ENCODE results near the gene NTSR1.

The NTSR1 gene

DNA sequence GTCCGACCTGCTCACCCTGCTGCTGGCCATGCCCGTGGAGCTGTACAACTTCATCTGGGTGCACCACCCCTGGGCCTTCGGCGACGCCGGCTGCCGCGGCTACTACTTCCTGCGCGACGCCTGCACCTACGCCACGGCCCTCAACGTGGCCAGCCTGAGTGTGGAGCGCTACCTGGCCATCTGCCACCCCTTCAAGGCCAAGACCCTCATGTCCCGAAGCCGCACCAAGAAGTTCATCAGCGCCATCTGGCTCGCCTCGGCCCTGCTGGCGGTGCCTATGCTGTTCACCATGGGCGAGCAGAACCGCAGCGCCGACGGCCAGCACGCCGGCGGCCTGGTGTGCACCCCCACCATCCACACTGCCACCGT lies 885 bp downstream of the NTSR1 start:
- no peak for DNase-seq (ENCODE audit: low read depth)

DNA sequence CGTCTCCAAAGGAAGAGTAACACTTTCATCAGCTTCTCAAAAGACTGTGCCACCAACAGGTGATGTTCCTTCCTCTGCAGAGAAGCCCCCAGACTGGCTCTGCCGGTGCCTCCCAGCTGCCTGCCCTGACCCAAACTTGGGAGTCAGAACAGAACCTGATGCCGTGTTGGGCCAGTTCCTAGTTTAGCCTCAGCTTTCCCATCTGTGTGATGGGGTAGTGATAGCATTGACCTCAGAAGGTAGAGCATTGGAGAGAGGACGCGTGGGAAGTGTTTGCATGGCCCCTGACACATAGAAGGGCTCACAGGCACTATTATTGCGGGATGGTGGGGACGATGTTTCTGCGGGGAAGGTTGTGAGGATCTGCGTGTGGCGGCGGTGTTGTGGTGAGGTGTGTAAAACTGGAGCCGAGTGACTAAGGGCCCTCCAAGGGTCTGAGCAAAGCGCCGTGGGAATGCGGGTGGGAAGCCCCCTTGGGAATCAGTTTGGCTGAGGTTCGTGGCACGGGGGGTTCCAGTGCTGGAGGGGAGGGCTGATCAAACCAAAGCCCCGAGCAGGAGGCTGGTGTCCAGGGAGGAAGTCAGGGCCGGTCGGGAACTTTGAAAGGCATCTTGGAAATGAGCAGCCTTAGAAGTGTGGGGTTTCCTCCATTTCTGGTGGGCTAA lies 1.7 kb downstream of the NTSR1 start:
- DNase-seq (ENCODE audit: low read depth): no peak

DNA sequence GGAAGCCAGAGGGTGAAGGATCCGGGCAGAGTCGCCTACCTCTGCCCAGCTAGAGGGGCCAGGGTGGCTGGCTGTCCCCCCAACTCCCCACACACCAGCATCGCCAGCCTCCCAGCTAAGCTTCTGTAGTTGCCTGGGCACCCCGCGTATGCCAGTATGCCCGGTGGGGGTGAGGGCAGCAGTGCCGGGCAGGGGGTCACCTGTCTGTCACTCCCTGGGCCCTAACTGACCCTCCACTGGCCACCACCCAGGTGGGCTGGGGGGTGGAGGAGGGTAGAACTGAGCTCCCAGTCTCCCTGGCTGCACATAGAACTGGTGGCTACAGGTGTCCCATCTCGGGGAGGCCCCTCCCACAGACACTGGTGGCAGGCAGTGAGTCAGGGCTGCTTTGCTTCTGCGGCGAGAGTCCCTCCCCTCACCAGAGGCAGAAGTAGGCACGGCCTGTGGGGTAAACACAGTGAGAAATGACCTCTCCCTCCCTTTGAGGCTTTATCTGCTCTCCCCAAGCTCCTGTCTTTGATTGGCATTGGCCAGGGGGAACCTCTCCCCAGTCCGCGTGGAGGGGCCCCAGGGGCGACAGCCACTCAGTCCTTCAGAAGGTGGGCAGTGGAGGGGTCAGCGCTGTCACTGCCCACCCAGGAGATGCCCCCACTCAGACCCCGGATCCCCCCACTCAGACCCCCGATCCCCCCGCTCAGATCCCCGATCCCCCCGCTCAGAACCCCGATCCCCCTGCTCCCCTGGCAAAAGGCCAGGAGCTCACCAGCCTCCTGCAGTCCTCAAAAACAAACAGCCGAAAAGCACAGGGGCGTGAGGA lies 2.5 kb downstream of the NTSR1 start:
- peak; percentile 23 for DNase-seq (ENCODE audit: low read depth)

DNA sequence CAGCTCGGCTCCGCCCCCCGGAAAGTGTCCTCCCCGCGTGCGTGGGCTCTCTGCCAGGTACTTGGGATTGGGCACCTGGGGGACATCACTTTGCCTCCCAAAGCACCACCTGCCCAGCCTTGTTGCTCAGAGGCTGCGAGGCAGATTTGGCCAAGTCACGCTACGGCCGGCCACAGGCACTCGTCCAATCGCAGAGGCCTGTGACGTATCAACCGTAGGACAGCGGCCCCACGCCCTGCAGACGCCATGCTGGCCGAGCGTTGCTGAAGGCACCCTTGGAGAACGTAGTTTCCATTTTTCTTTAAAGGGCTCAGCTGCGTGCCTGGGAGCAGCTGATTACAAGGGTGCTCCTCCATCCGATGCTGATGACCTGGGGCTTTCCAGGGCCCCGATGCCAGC lies 3.1 kb downstream of the NTSR1 start:
- DNase-seq (ENCODE audit: low read depth): no peak

DNA sequence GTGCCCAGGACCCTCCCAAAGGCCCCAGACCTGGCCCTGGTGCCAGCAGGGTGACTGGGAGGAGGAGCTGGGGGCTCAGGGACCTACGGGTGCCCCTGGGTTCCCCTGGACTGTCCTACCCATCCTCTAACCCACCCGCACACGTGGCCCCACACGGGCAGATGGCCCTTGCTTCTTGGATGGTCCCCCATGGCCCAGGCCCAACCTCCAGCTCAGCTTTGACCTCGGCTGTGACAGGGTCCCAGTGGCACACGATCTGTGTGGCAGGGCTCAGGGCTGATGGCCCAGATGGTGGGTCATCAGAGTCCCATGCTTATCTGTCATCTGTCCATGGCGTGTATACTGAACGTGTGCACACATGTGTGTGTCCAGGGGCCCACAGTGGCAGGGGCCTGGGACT lies 4.0 kb downstream of the NTSR1 start:
- no peak for DNase-seq (ENCODE audit: low read depth)

DNA sequence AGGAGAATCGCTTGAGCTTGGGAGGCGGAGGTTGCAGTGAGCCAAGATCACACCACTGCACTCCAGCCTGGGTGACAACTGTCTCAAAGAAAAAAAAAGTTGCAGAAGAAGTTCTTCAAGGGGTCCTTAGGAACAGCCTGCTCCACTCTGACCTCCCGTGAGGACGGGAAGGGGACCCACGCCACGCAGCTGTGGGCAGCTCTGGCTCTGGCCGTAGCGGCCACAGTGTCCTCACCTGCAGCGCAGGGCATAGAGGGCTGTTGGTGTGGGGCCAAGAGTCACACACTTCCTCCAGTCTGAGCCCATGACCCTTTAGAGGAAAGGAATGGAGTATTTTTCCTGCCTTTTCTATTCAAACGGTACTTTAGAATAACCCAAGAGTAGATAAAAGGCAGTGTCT lies 5.4 kb downstream of the NTSR1 start:
- DNase-seq (ENCODE audit: low read depth): no peak

DNA sequence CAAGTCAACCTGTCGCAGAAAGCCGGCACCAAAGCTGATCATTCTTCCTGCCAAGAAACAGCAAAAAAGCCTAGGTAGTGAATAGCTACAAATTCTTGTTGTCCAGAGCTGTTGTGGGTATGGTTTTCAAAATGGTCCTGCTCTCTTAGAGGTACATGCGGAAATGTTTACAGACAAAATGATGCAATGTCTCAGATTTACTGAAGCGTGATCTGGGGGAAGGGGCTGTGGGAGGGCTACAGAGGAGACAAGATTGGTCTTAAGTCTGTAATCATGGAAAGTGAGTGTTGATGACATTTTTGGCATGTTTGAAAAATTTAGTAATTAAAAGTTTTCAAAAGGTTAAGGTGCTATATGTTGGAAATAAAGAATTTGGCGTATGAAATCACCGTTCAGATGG lies 6.2 kb downstream of the NTSR1 start:
- DNase-seq (ENCODE audit: low read depth): no peak

DNA sequence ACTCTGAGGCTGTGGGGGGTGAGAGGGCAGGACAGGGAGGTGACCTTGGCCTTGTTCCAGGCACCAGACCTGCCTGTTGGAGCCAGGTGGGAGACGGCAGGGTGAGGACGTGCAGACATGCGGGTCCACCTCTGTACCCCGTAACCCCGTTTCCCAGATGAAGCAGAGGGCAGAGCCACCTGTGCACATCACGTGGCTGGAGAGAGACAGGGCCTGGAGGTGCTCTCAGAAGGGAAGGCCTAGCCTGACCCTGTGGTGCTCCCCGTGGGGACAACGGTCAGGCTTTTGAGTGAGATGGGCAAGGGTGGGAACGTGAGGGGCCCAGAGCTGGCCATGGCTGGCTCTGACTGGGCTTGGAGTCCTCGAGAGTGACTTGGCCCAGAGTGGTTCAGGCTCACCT lies 6.6 kb downstream of the NTSR1 start:
- no peak for DNase-seq (ENCODE audit: low read depth)

DNA sequence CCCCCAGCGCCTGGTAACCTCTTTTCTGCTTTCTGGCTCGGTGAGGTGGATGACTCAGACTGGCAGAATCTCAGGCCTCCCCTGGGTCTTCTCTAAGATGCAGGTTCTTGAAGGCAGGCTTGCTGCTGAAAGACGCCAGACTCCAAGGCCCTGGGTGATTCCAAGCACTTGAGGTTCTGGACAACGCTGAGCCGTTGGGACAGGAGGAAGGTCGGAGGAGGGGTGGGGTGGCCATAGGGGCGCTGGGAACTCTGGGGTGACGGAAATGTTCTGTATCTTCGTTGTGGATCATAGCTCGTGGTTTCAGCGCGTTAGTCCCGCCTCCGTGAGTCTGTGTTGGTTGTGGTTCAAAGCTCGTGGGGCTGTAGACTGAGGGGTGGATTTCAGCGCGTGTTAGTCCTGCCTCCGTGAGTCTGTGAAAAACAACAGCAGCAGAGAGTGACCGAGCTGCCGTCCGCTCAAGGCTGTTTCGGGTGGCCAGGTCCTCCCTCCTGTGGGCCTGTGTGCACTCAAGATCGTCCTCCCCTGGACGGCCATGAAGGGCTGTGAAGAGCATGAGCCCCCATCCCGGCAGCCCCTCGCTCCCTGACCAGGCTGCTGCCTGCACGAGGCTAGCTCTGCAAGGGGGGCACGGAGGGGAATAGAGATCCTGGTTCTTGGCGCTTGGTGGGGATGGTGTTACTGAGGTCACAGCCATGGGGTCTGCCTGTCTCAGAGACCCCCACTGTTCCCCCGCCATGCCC lies 7.7 kb downstream of the NTSR1 start:
- no peak for DNase-seq (ENCODE audit: low read depth)

DNA sequence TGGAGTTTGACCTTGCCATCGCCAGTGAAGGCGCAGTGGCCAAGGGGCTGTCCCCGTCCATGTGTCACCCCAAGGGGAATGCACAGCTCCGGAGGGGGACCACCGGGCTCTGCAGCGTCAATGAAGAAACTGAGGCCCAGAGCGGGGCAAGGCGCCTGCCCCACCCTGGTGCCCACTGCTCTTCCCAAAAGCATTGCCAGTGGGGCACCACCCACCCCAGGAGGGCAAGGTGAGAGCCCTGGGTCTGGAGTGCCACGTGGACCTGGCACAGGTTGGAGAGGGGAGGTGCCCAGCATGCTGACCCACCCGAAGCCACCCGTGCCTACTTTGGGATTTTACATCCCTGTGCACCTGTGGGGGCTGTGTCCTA lies 8.3 kb downstream of the NTSR1 start:
- no peak for DNase-seq (ENCODE audit: low read depth)

DNA sequence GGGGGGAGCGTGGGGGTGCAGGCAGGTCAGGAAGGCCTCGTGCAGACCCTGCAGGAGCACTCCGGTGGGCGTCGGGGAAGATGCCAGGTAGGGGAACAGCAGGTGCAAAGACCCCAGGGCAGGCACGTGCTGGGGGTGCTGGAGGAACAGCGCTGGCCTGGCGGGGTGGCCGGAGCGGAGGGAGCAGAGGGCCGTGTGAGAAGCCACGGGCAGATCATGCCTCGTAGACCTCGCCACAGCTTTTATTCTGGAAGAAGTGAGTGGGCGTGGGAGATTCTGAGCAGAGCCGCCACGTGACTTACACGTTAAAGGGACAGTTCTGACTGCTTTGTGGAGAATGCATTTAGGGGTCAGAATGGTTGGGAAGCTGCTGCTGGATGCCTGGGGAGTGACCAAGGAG lies 9.3 kb downstream of the NTSR1 start:
- no peak for DNase-seq (ENCODE audit: low read depth)

DNA sequence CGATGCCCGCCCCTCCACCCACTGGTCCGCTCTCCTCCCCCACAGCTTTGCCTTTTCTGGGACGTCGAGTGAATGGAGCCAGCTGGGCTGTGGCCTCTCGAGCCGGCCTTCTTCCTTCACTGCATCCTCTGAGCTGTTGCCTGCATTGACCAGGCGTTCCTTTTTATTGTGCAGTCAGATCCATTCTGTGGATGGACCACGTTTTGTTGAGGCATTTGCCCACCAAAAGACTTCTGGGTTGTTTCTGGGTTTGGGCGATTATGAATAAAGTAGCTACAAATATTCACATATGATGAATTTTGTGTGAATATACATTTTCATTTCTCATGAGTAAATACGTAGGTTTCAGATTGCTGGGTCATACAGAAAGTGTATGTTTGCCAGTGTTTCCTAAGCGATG lies 9.9 kb downstream of the NTSR1 start:
- DNase-seq (ENCODE audit: low read depth): no peak

DNA sequence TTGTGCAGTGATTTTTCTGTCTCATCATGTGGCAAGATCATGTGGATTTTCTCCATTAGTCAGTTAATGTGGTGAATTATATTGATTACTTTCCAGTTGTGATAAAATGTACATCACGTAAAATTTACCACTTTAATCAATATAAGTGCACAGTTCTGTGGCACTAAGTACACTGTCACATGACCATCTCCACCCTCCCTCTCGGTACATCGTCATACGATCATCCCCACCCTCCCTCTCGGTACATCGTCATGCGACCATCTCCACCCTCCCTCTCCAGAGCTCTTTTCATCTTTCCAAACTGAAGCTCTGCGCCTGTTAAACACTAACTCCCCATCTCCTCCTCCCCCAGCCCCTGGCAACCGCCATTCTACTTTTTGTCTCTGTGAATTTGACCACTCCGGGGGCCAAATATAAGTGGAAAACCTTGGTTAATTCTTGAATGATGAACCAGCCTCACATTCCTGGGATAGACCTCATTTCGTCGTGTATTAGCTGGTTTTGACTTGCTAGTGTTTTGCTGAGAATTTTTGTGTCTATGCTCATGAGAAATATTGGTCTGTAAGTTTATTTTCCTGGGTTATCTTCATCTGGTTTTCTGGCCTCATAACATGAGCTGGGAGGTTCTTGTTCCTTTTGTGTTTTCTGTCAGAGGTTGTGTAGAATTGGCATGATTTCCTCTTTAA lies 10.8 kb downstream of the NTSR1 start:
- no peak for DNase-seq (ENCODE audit: low read depth)

DNA sequence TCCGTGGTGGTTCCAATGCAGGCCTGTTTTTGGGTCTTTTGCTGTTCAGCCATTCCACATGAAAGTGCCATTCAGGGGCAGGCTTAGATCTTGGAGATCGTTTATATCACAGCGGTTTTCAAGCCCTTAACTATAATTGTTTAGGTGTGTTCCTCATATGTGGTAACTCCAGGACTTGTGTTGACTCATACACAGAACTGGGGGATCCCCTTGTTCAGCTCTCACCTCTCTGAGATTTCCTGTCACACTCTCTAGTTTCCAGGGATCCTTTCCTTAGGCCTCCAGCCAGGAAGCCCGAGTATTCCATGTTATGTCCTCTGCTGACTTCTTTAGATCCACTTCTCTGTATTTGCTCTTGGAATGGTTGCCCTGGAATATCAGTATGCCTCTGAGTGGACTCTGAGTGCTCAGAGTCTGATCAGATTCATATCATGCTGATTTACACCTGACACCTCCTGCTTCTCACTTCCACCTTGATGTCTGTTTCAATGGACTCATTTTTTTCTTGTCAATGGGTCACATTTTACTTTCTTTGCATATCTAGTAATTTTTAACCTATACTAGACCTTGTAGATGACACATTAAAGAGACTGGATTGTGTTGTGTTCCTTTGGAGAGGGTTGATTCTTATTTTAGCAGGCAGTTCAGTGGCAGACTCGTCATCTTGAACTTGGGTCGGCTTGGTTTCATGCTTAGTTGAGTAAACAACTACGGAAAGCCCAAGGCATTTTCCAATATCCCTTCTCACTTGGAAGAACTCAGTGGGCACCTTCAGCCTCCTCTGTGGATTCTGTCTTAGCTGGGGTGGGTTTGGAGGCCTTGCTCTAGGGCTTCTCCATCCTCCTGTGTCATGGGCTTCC lies 13.1 kb downstream of the NTSR1 start:
- DNase-seq (ENCODE audit: low read depth): no peak

DNA sequence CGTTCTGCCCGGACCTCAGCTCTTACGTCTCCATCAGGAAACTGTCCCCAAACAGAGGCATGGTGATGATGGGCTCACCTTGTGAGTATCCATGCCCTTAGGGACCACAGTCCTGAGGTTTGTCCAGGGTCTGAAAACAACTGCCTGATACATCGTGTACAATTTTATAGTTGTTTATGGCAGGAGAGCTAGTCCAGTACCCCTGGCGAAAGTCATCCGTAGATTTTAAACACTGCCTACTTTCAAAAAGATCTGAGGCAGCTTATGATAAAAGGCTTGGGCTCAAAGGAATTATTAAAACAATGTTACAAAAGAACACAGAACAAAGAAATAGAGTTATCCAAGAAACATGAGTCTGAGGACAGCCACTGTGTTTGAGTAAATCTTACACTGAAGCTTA lies 14.0 kb downstream of the NTSR1 start:
- DNase-seq (ENCODE audit: low read depth): no peak

DNA sequence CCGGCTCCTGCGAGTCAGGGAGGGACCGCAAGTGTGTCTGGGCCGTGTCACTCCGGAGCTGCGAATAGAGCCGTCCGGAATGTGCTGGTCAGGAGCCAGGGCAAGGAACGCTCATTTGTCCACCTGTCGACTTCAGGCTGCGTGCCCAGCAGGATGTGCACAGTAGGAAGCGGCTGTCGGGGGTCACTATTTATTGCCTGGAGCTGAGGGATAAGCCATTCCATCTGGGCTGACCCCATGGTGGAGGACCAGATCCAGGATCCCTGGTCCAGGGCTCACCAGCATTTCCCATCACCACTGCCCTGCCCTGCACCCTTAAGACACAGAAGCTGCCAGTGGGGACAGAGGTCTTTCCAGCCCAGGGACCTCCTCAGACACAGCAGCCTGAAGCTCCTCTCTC lies 14.7 kb downstream of the NTSR1 start:
- DNase-seq (ENCODE audit: low read depth): no peak

DNA sequence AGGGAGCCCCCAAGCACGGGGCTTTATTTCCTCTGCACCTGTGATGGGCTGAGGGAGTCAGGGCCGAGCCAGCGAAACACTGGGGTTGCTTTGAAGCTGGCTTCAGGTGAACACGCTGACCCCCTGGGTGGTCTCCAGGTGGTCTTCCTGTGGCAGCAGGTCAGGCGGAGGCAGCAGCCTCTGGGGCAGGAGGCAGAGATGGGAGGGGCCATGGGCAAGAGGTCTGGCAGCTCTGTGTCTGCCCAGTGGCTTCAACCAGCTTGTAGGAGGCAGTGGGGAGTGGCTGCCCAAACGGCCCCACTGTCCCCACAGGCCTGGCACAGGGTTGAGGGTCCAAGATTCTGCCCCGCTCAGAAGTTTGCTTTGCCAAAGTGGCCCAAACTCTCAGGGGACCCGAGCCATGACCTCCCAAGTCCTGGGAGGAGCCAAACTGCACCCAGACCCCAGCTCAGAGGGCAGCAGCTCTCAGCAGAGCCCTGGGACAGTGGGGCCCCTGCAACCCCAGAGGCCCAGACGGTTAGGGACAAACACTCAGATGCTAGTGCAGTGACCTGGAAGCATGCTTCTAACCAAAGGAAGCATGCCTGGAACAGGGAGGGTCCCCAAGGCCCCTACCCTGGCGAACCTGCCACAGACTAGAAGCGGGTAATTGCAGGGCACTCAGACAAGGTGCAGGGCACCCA lies 15.3 kb downstream of the NTSR1 start:
- no peak for DNase-seq (ENCODE audit: low read depth)

DNA sequence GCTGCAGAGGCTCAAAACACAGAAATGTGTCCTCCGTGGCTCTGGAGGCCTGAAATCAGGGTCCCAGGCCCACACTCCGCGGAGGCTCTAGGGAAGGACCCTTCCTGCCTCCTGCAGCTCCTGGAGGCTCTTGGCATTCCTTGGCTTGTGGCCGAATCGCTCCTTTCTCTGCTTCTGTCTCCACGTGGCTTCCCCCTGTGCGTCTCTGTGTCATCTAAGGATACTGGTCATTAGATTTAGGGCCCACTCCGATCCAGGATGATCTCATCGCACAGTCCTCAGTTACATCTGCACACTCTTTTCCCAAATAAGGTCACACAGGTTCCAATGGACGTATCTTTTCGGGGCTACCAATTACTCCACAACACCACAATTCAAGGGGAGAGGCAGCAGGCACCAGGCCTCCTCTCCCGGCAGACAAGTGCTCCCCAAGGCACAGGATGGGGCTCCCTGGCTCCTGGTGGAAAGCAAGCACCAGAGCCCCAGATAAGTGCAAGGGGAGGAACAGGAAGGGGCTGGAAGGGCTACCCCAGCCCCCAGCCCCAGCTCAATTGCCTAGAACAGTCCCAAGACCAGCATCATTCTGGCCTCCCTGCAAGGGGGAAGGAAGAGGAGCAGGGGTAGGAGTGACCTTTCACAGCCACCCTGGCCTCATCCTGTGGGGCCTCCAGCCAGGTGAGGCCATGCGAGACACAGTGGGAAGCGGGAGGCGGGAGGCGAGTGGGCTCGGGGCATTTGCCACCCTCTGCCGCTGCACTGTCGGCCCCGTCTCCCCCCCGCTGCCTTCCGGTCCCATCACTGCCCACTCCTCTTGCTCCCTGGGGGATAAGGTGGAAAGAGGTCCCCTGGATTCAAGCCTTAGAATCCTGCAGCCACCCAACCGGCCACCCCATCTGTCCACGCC lies 16.3 kb downstream of the NTSR1 start:
- DNase-seq (ENCODE audit: low read depth): no peak

DNA sequence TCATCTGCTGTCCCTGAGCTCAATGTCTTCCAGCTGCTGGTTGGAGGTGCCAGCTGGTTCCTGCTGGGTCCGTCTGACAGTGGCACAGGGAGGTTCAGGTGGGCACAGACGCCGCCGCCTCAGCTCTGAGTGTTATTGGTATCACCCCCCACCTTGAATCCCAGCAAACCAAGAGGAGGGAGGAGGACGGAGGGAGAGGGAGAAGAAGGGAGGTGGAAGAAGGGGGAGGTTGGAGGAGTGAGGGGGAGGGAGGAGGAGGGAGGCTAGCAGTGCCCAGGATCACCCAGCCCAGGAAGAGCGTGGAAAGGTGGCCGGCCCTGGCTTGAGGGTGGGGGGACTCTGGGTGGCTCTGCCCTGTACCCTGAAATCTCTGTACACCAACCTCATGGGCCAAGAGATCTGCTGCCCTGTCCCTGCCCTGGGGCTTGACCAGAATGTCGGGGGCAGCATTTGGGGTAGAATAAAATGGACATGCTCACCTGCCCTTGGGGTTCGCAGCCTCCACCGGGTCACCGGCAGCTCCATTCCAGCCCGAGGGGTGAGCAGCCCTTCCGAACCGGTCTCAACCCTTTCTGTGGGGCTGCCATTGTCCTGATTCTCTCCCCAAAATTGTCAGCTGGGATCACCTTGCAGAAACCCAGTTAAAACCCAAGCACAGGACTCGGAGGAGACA lies 17.1 kb downstream of the NTSR1 start:
- DNase-seq (ENCODE audit: low read depth): no peak

DNA sequence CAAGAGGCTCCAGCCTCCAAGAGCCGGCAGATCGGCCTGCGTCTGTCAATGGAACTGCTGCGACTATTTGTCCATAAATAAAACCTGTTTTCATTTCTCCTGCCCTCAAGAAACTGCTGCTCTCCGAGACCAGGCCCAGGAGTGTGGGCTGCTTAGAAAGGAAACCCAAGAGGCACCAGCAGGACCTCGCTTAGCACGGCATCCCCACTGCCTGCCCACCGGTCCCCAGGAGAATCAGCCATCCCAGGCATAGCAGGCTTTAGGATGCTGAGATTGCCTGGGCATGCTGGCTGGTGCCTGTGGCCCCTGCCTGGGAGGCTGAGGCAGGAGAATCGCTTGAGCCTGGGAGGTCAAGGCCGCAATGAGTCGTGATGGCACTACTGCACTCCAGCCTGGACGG lies 17.6 kb downstream of the NTSR1 start:
- DNase-seq (ENCODE audit: low read depth): no peak
